Bladder microvascular endothelial cell (primary cell): Measurements from ENCODE around the gene C6orf58. TPM values are rescaled to one million over a fixed set of nuclear protein-coding genes. Genes with fewer than 3 reads are reported as not detected.

ENCODE experiments used
- total RNA-seq: library from RNA; depleted of rRNA; stranded (reverse); fragments of >200 nt; gene quantifications from 2 replicates; pipeline ENCODE4 v1.2.3, GENCODE V29; 2014

C6orf58 gene
- total RNA-seq, result under 0.01 and 0.50 TPM in 2 replicates

DNA sequence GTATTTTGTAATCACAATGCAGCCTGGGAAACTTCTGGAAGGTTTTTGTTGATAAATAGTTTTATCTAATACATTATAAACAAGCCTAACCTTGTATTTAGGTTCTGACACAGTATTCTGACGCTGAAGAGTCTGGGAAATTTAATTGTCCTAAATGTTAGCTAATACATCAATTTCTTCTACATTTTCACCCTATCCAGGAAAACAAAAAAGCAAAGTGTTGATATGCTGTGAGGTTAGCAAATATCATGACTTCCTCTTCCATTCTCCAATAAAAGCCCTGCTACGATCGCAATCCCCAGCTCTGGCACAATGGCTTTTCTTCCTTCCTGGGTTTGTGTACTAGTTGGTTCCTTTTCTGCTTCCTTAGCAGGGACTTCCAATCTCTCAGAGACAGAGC lies at the start of gene C6orf58:
Gene C6orf58 (plus strand): TSS at position 301 of the 400 bp plus-strand sequence. CDS start 12 bp downstream, at position 313.

Other genes starting within 250 kb of the C6orf58 start
- 19.9 and 29.8 TPM in 2 replicates for gene ECHDC1, start 233.6 kb upstream of the C6orf58 start, total RNA-seq
- under 0.01 TPM in 1 of 2 replicates, not detected in the other for gene KIAA0408, start 117.8 kb upstream of the C6orf58 start, total RNA-seq